OCI-LY1 (cell line): ENCODE results near the gene GBX1.

Source experiments
- H2AFZ ChIP-seq: fragments of 200-600 bp; sonication (generic), shearing (Covaris generic); 2 replicates; pipeline ENCODE4 v1.6.0; 2014; ENCODE audit warnings: antibody characterized with exemption, mild to moderate bottlenecking, low read length
- H3F3A ChIP-seq: fragments of 200-600 bp; sonication (generic), shearing (Covaris generic); 2 replicates; pipeline ENCODE4 v1.6.0; 2014; ENCODE audit warnings: mild to moderate bottlenecking, antibody characterized with exemption, low read length, moderate library complexity; ENCODE audit not compliant: insufficient read depth
- H3K27ac ChIP-seq: fragments of 200-600 bp; sonication (generic); 2 replicates; pipeline ENCODE4 v1.5.1; 2014; ENCODE audit warnings: low read length, mixed run types, mild to moderate bottlenecking, low read depth; ENCODE audit not compliant: poor library complexity, severe bottlenecking
- H3K27me3 ChIP-seq: fragments of 200-600 bp; sonication (generic); 2 replicates; pipeline ENCODE4 v1.6.0; 2014; ENCODE audit warnings: antibody characterized with exemption, mild to moderate bottlenecking, low read length, moderate library complexity; ENCODE audit not compliant: insufficient read depth
- H3K36me3 ChIP-seq: fragments of 200-600 bp; sonication (generic); 2 replicates; pipeline ENCODE4 v1.6.1; 2014; ENCODE audit warnings: mild to moderate bottlenecking, antibody characterized with exemption, low read length, moderate library complexity, mixed read lengths; ENCODE audit not compliant: insufficient read depth
- H3K4me1 ChIP-seq: fragments of 200-600 bp; sonication (generic); 2 replicates; pipeline ENCODE4 v1.5.1; 2014; ENCODE audit warnings: mild to moderate bottlenecking, low read length, moderate library complexity; ENCODE audit not compliant: insufficient read depth, severe bottlenecking
- H3K4me2 ChIP-seq: fragments of 200-600 bp; sonication (generic), shearing (Covaris generic); 2 replicates; pipeline ENCODE4 v1.6.1; 2014; ENCODE audit warnings: low read length
- H3K4me3 ChIP-seq: fragments of 200-600 bp; sonication (generic); 2 replicates; pipeline ENCODE4 v1.5.1; 2014; ENCODE audit warnings: low read length, low read depth, mild to moderate bottlenecking, mixed read lengths; ENCODE audit not compliant: poor library complexity, severe bottlenecking
- H3K79me2 ChIP-seq: fragments of 200-600 bp; shearing (Covaris generic); 2 replicates; pipeline ENCODE4 v1.6.1; 2016; ENCODE audit warnings: mixed run types, low read length, mixed read lengths; ENCODE audit not compliant: insufficient read depth
- H3K9ac ChIP-seq: fragments of 200-600 bp; sonication (generic), shearing (Covaris generic); 2 replicates; pipeline ENCODE4 v1.6.1; 2014; ENCODE audit warnings: mild to moderate bottlenecking, low read length, mixed read lengths
- H3K9me2 ChIP-seq: fragments of 200-600 bp; sonication (generic), shearing (Covaris generic); 2 replicates; pipeline ENCODE4 v1.6.1; 2014; ENCODE audit warnings: low read depth, mild to moderate bottlenecking, low read length, mixed read lengths
- H3K9me3 ChIP-seq: fragments of 200-600 bp; shearing (Covaris generic); 2 replicates; pipeline ENCODE4 v1.6.1; 2014; ENCODE audit warnings: low read length, mixed read lengths
- H4K20me1 ChIP-seq: fragments of 200-600 bp; sonication (generic), shearing (Covaris generic); 2 replicates; pipeline ENCODE4 v1.6.0; 2016; ENCODE audit warnings: mild to moderate bottlenecking, low read length; ENCODE audit not compliant: insufficient read depth
- EZH2 ChIP-seq: fragments of 200-600 bp; sonication (generic), shearing (Covaris generic); IDR thresholded peaks from 2 replicates; pipeline ENCODE4 v1.8.0; 2017; ENCODE audit warnings: borderline replicate concordance, mixed run types, mild to moderate bottlenecking, antibody characterized with exemption, low read length, moderate library complexity, mixed read lengths
- TF ChIP-seq, protein P1 (sequence below): fragments of 200-600 bp; sonication (generic), shearing (Covaris generic); IDR thresholded peaks from 2 replicates; pipeline ENCODE4 v1.5.1; 2017; ENCODE audit warnings: mild to moderate bottlenecking, antibody characterized with exemption, low read length, moderate library complexity, mixed read lengths

Gene GBX1

DNA sequence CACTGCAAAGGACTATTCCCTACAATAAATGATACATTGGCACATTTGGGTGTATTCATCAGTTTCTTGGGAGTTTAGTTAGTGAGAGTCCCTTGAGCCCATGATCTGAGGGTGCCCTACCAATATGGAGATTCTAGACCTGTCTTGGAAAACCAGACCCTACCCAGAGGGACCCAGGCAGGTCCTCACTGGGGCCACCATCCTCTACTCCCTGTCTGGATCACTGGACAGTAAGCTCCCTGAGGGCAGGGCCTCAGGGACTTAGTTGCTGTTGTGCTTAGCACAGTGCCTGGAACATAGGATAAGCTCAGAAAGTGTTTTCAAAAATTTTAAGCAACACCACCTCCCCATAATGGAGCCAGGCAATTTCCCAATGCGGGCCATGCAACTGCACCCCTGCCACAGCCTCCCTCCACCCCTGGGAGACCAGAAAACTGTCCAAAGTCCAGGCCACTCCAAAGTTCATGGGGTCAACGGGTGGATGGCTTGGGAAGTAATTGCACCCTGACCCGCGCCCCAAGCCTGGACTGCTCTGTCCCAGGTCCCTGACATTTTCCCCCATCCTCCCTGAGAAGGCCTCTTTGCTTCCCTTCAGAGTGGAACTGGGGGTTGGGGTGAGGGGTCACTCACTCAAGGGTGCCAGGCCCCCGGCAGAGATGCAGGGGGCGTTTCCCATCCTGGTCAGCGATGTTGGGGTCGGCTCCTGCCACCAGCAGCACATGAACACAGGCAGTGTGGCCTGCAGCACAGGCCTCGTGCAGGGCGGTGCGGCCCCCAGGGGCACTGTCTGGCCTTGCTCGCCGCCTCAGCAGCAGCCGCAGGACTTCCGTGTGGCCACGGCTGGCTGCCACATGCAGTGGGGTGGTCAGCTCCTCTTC lies 18.5 kb upstream of the GBX1 start:
- Histone ChIP-seq H3K9me2 (no peaks in the 10 kb centered on the region), H2AFZ (no peak overlapping the region), H3K27ac (no peak overlapping the region), H3K9me3 (no peaks in the 10 kb centered on the region), H3K79me2 (no peaks in the 10 kb centered on the region), H4K20me1 (no peaks in the 10 kb centered on the region), H3K9ac (no peak overlapping the region), H3K4me2 (no peak overlapping the region), H3F3A (no peaks in the 10 kb centered on the region), H3K4me3 (no peak overlapping the region), H3K4me1 (no peaks in the 10 kb centered on the region), H3K36me3 (no peaks in the 10 kb centered on the region), H3K27me3 (peaks cover 33% of the 10 kb centered on the region; the same call in 1 of the 2 replicates)
- TF ChIP-seq, protein P1, sequence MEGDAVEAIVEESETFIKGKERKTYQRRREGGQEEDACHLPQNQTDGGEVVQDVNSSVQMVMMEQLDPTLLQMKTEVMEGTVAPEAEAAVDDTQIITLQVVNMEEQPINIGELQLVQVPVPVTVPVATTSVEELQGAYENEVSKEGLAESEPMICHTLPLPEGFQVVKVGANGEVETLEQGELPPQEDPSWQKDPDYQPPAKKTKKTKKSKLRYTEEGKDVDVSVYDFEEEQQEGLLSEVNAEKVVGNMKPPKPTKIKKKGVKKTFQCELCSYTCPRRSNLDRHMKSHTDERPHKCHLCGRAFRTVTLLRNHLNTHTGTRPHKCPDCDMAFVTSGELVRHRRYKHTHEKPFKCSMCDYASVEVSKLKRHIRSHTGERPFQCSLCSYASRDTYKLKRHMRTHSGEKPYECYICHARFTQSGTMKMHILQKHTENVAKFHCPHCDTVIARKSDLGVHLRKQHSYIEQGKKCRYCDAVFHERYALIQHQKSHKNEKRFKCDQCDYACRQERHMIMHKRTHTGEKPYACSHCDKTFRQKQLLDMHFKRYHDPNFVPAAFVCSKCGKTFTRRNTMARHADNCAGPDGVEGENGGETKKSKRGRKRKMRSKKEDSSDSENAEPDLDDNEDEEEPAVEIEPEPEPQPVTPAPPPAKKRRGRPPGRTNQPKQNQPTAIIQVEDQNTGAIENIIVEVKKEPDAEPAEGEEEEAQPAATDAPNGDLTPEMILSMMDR = no peak
- no peak for TF ChIP-seq EZH2

DNA sequence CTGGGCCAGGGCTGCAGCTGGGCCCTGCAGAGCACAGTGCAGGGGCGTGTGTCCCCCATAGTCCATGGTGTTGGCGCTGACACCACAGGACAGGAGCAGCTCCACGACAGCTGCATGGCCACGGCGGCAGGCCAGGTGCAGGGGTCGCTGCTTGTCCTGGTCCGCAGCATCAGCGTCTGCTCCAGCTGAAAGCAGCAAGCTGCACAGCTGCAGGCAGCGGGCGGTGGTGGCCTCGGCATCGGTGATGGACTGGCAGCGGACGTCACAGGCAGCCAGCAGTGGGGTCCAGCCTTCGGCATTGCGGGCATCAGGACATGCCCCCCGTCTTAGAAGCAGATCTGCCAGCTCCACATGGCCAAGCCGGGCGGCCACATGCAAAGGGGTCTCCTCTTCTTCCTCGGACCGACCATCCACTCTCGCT lies 13.5 kb upstream of the GBX1 start:
- Histone ChIP-seq H4K20me1 (no peaks in the 10 kb centered on the region), H3K9me3 (no peaks in the 10 kb centered on the region), H3K27ac (no peak overlapping the region), H3K9me2 (no peaks in the 10 kb centered on the region), H3K79me2 (no peaks in the 10 kb centered on the region), H3K9ac (no peak overlapping the region), H3K27me3 (peaks cover 27% of the 10 kb centered on the region; the same call in 1 of the 2 replicates), H2AFZ (no peak overlapping the region), H3K4me3 (no peak overlapping the region), H3K4me1 (no peaks in the 10 kb centered on the region), H3K4me2 (no peak overlapping the region), H3F3A (no peaks in the 10 kb centered on the region), H3K36me3 (no peaks in the 10 kb centered on the region)
- TF ChIP-seq EZH2 = no peak
- TF ChIP-seq, protein P1 = no peak

DNA sequence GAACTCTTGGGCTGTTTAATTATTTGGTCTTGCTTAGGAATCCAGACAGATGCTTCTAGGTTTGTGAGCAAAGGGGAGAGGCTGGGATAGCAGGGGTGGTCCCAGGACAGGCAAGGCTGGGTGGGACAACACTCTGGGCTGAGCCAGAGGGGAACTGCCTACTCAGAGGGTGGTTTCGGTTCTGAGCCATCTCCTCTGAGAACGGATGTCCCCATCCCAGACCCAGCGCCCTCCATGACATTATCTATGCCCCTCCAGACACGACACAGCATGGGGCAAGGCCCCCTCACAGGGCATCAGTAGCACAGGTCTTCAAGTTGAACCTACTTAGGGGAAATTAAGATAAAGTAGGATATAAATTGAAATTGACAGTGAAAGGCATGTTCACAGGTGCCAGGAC lies 12.5 kb upstream of the GBX1 start:
- H4K20me1 ChIP-seq = no peaks in the 10 kb centered on the region
- H3K4me3 ChIP-seq = no peak overlapping the region
- no peaks in the 10 kb centered on the region for H3K9me3 ChIP-seq
- H3K36me3 ChIP-seq = no peaks in the 10 kb centered on the region
- H3K4me1 ChIP-seq = no peaks in the 10 kb centered on the region
- no peaks in the 10 kb centered on the region for H3F3A ChIP-seq
- H2AFZ ChIP-seq = no peak overlapping the region
- H3K27ac ChIP-seq = no peak overlapping the region
- no peaks in the 10 kb centered on the region for H3K79me2 ChIP-seq
- no peak overlapping the region for H3K9ac ChIP-seq
- no peaks in the 10 kb centered on the region for H3K9me2 ChIP-seq
- TF ChIP-seq, protein P1 = no peak
- TF ChIP-seq EZH2 = no peak
- no peak overlapping the region for H3K4me2 ChIP-seq
- peaks cover 22% of the 10 kb centered on the region; the same call in 1 of the 2 replicates for H3K27me3 ChIP-seq
